H1 (cell line): ENCODE measurements around the gene ADGRV1. TPM values are rescaled to one million over a fixed set of nuclear protein-coding genes. Genes with fewer than 3 reads are reported as not detected.

Experiments
- CTCF ChIA-PET: fragments of 300-600 bp; sonication (Branson Sonifier 250); formaldehyde crosslinking; loops from one replicate; lab custom pipeline; 2021; ENCODE audit not compliant: partially characterized antibody; lab: Charles Lee
- POLR2A ChIA-PET: fragments of 300-600 bp; sonication (Branson Sonifier 250); formaldehyde crosslinking; loops from one replicate; lab custom pipeline; 2021; ENCODE audit warnings: inconsistent platforms; ENCODE audit not compliant: partially characterized antibody; lab: Charles Lee
- DNase-seq, 2 experiments: peaks; one replicate each; pipeline versions ENCODE4 v3.0.0 to v3.0.0-alpha.2; 2010 to 2022; ENCODE audit warnings: low spot score in 2 of 2, low read depth in 1 of 2, mixed read lengths in 1 of 2
- FAIRE-seq: peaks from 2 replicates; lab custom pipeline; 2011; peaks lifted over from hg19 to GRCh38; lab: Jason Lieb, UNC
- H2AFZ ChIP-seq: 2 replicates; pipeline ENCODE4 v1.8.1; 2012; ENCODE audit warnings: low read length, inconsistent platforms
- H2AK5ac ChIP-seq: 2 replicates; pipeline ENCODE4 v1.6.1; 2013; ENCODE audit warnings: low read depth, low read length
- H2BK120ac ChIP-seq: replicated peaks from 2 replicates; pipeline ENCODE3; 2013; ENCODE audit warnings: low read depth, low read length, inconsistent platforms
- H2BK12ac ChIP-seq: 2 replicates; pipeline ENCODE4 v1.6.1; 2013; ENCODE audit warnings: low read depth, low read length
- H2BK15ac ChIP-seq: 2 replicates; pipeline ENCODE4 v1.6.1; 2013; ENCODE audit warnings: low read length
- H2BK20ac ChIP-seq: 2 replicates; pipeline ENCODE4 v1.6.1; 2013; ENCODE audit warnings: low read length
- H2BK5ac ChIP-seq: 2 replicates; pipeline ENCODE4 v1.6.1; 2013; ENCODE audit warnings: low read depth, low read length
- H3K14ac ChIP-seq: 2 replicates; pipeline ENCODE4 v1.6.1; 2013; ENCODE audit warnings: inconsistent platforms; ENCODE audit not compliant: insufficient read length
- H3K18ac ChIP-seq: 2 replicates; pipeline ENCODE4 v1.6.1; 2013; ENCODE audit warnings: low read length; ENCODE audit errors: extremely low read depth
- H3K23ac ChIP-seq: 2 replicates; pipeline ENCODE4 v1.6.1; 2013; ENCODE audit warnings: inconsistent platforms; ENCODE audit not compliant: insufficient read length
- H3K23me2 ChIP-seq: 2 replicates; pipeline ENCODE4 v1.6.1; 2013; ENCODE audit warnings: low read depth, low read length
- H3K27ac ChIP-seq: 2 replicates; pipeline ENCODE4 v1.6.1; 2011; ENCODE audit warnings: low read depth, low read length, inconsistent platforms
- H3K27me3 ChIP-seq, 4 experiments: replicated peaks in 1 of 4; 1 replicate in 1 of 4; 2 replicates in 3 of 4; pipeline versions ENCODE4 v1.6.1 to v1.8.1; 2011 to 2013; ENCODE audit warnings: low read length in 3 of 4, mild to moderate bottlenecking in 3 of 4, inconsistent platforms in 2 of 4, mixed read lengths in 2 of 4, moderate library complexity in 1 of 4; ENCODE audit not compliant: control insufficient read depth in 3 of 4, insufficient read depth in 3 of 4; ENCODE audit errors: extremely low read depth in 1 of 4
- H3K36me3 ChIP-seq, 4 experiments: 2 replicates each; pipeline versions ENCODE4 v1.6.1 to v1.8.1; 2011 to 2013; ENCODE audit warnings: mild to moderate bottlenecking in 4 of 4, low read length in 3 of 4, moderate library complexity in 2 of 4, control low read depth in 1 of 4, inconsistent platforms in 1 of 4; ENCODE audit not compliant: insufficient read depth in 4 of 4, control insufficient read depth in 2 of 4
- H3K4ac ChIP-seq: replicated peaks from 2 replicates; pipeline ENCODE3; 2013; ENCODE audit warnings: low read length, low read depth, mixed read lengths, inconsistent platforms; ENCODE audit not compliant: insufficient read length
- H3K4me1 ChIP-seq, 4 experiments: replicated peaks in 1 of 4; 1 replicate in 1 of 4; 2 replicates in 3 of 4; pipeline versions ENCODE4 v1.6.1 to v1.8.1; 2011 to 2013; ENCODE audit warnings: low read length in 3 of 4, inconsistent platforms in 2 of 4, mixed read lengths in 1 of 4; ENCODE audit not compliant: insufficient read depth in 4 of 4, control insufficient read depth in 3 of 4
- H3K4me2 ChIP-seq, 2 experiments: 2 replicates each; pipeline versions ENCODE4 v1.6.1 to v1.8.1; 2011 to 2013; ENCODE audit warnings: low read depth in 2 of 2, low read length in 2 of 2, control low read depth in 1 of 2, inconsistent platforms in 1 of 2, mild to moderate bottlenecking in 1 of 2; ENCODE audit not compliant: insufficient read depth in 1 of 2
- H3K4me3 ChIP-seq, 4 experiments: fragments of 200-600, 300-600 bp in 1 of 4; sonication (generic), shearing (Covaris generic), sonication (Bioruptor Twin) in 1 of 4; 2 replicates each; pipeline versions ENCODE4 v1.5.1 to v1.8.1; 2011 to 2016; ENCODE audit warnings: low read length in 4 of 4, low read depth in 3 of 4, control low read depth in 2 of 4, inconsistent platforms in 2 of 4, mild to moderate bottlenecking in 2 of 4, mixed read lengths in 1 of 4, moderate library complexity in 1 of 4; ENCODE audit not compliant: insufficient read depth in 2 of 4; ENCODE audit errors: extremely low read depth in 1 of 4
- H3K56ac ChIP-seq: replicated peaks from 2 replicates; pipeline ENCODE3; 2013; ENCODE audit warnings: low read depth, mild to moderate bottlenecking, mixed read lengths, low read length, inconsistent platforms; ENCODE audit not compliant: insufficient read length
- H3K79me1 ChIP-seq: 2 replicates; pipeline ENCODE4 v1.6.1; 2013; ENCODE audit warnings: low read depth, low read length, control low read depth
- H3K79me2 ChIP-seq, 2 experiments: 2 replicates each; pipeline versions ENCODE4 v1.6.1 to v1.8.1; 2012 to 2013; ENCODE audit warnings: low read length in 2 of 2, mild to moderate bottlenecking in 2 of 2, inconsistent platforms in 1 of 2; ENCODE audit not compliant: insufficient read depth in 2 of 2, control insufficient read depth in 1 of 2
- H3K9ac ChIP-seq, 4 experiments: replicated peaks in 1 of 4; 1 replicate in 1 of 4; 2 replicates in 3 of 4; pipeline versions ENCODE4 v1.6.1 to v1.8.1; 2011 to 2013; ENCODE audit warnings: low read depth in 3 of 4, low read length in 3 of 4, control low read depth in 2 of 4, mild to moderate bottlenecking in 2 of 4, moderate library complexity in 2 of 4, inconsistent platforms in 1 of 4; ENCODE audit errors: extremely low read depth in 1 of 4
- H3K9me3 ChIP-seq, 2 experiments: 2 replicates each; pipeline versions ENCODE4 v1.6.1 to v1.8.1; 2012 to 2013; ENCODE audit warnings: mild to moderate bottlenecking in 2 of 2, moderate library complexity in 2 of 2, control low read depth in 1 of 2, inconsistent platforms in 1 of 2, low read depth in 1 of 2, low read length in 1 of 2, mixed read lengths in 1 of 2; ENCODE audit not compliant: insufficient read depth in 2 of 2
- H4K20me1 ChIP-seq, 2 experiments: replicated peaks in 1 of 2; 2 replicates each; pipeline versions ENCODE3 to v1.8.1; 2011 to 2013; ENCODE audit warnings: inconsistent platforms in 2 of 2, low read length in 2 of 2, mild to moderate bottlenecking in 1 of 2; ENCODE audit not compliant: insufficient read depth in 2 of 2, control insufficient read depth in 1 of 2
- H4K5ac ChIP-seq: 2 replicates; pipeline ENCODE4 v1.6.1; 2013; ENCODE audit warnings: low read length, low read depth, mixed read lengths, inconsistent platforms; ENCODE audit not compliant: insufficient read length
- H4K8ac ChIP-seq: 2 replicates; pipeline ENCODE4 v1.8.0; 2013; ENCODE audit warnings: mild to moderate bottlenecking, moderate library complexity, low read length, inconsistent platforms; ENCODE audit not compliant: insufficient read depth; ENCODE audit errors: extremely low read depth
- H4K91ac ChIP-seq: replicated peaks from 2 replicates; pipeline ENCODE3; 2013; ENCODE audit warnings: low read length, mixed read lengths, inconsistent platforms; ENCODE audit not compliant: insufficient read length
- ATF3 ChIP-seq: IDR thresholded peaks from 2 replicates; pipeline ENCODE4 v1.6.1; 2011; ENCODE audit warnings: low read depth, mild to moderate bottlenecking, low read length; ENCODE audit not compliant: insufficient read depth
- BACH1 ChIP-seq: IDR thresholded peaks from 2 replicates; pipeline ENCODE4 v1.6.1; 2012; ENCODE audit warnings: low read length, improper control_type of control experiment
- BRCA1 ChIP-seq: IDR thresholded peaks from 2 replicates; pipeline ENCODE4 v1.6.1; 2012; ENCODE audit warnings: low read depth, low read length, improper control_type of control experiment
- CEBPB ChIP-seq: IDR thresholded peaks from 2 replicates; pipeline ENCODE4 v1.6.1; 2012; ENCODE audit warnings: low read depth, low read length
- FOSL1 ChIP-seq: IDR thresholded peaks from 2 replicates; pipeline ENCODE4 v1.6.1; 2011; ENCODE audit warnings: mild to moderate bottlenecking, low read depth, low read length, moderate library complexity; ENCODE audit not compliant: insufficient read depth
- KDM1A ChIP-seq: fragments of 200-600, 300-600 bp; sonication (generic); IDR thresholded peaks from 2 replicates; pipeline ENCODE4 v1.7.1; 2016; ENCODE audit warnings: mild to moderate bottlenecking, low read length, borderline replicate concordance
- KDM4A ChIP-seq: IDR thresholded peaks from one replicate; pipeline ENCODE4 v1.7.1; 2012; ENCODE audit warnings: low read depth, mild to moderate bottlenecking, moderate library complexity, low read length, inconsistent platforms; ENCODE audit not compliant: severe bottlenecking
- NRF1 ChIP-seq: IDR thresholded peaks from 2 replicates; pipeline ENCODE4 v1.6.1; 2011; ENCODE audit warnings: mild to moderate bottlenecking, low read depth, low read length, improper control_type of control experiment
- RBBP5 ChIP-seq: IDR thresholded peaks from 2 replicates; pipeline ENCODE4 v1.7.1; 2012; ENCODE audit warnings: low read depth, mild to moderate bottlenecking, inconsistent platforms, low read length, moderate library complexity, borderline replicate concordance
- SAP30 ChIP-seq: fragments of 300-600 bp; sonication (generic); IDR thresholded peaks from 2 replicates; pipeline ENCODE4 v1.7.1; 2012; ENCODE audit warnings: low read length, moderate library complexity, mild to moderate bottlenecking, inconsistent platforms; ENCODE audit not compliant: insufficient read depth, insufficient replicate concordance
- SIN3A ChIP-seq, 2 experiments: IDR thresholded peaks in 1 of 2; conservative IDR thresholded peaks in 1 of 2; 2 replicates each; pipeline ENCODE4 v1.6.1; 2011 to 2012; ENCODE audit warnings: low read length in 2 of 2, improper control_type of control experiment in 1 of 2, low read depth in 1 of 2, mild to moderate bottlenecking in 1 of 2
- SIX5 ChIP-seq: IDR thresholded peaks from 2 replicates; pipeline ENCODE4 v1.6.1; 2011; ENCODE audit warnings: mild to moderate bottlenecking, low read depth, low read length
- SP4 ChIP-seq: IDR thresholded peaks from 2 replicates; pipeline ENCODE4 v1.6.1; 2012; ENCODE audit warnings: low read length, inconsistent platforms
- TAF1 ChIP-seq: IDR thresholded peaks from 2 replicates; pipeline ENCODE4 v1.6.1; 2011; ENCODE audit warnings: mild to moderate bottlenecking, low read depth, low read length
- WGBS, 2 experiments: shearing (Covaris generic) in 1 of 2; methylation state at CpG; one replicate each; pipeline versions ENCODE4 v1.1.6 to v1.1.7; 2013 to 2015; ENCODE audit warnings: low lambda C conversion rate in 2 of 2, mixed read lengths in 2 of 2, inconsistent platforms in 1 of 2, low coverage in 1 of 2, missing lambda C conversion rate in 1 of 2; ENCODE audit not compliant: insufficient replicate concordance in 2 of 2, insufficient coverage in 1 of 2, insufficient read length in 1 of 2; ENCODE audit errors: extremely low coverage in 1 of 2, missing lambda C conversion rate in 1 of 2; 5-methylcytosine and 5-hydroxymethylcytosine counted together
- polyA plus RNA-seq, 7 experiments: library from polyadenylated mRNA; depleted of rRNA in 3 of 7; stranded (reverse) in 5 of 7; unstranded in 2 of 7; fragments of >200 nt in 5 of 7; fragments of 200-250 nt in 2 of 7; gene quantifications; 1 replicate in 5 of 7; 2 replicates in 1 of 7; 4 replicates in 1 of 7; pipeline versions ENCODE4 v1.2.1 to v1.2.3, GENCODE V29; 2011 to 2013; ENCODE audit warnings: missing spikeins in 2 of 7, mixed read lengths in 2 of 7
- total RNA-seq: library from RNA; stranded (reverse); fragmentation: NEBNext Ultra II Directional; extraction: Animal tissue kit (Norgen Biotek cat#: 25700); gene quantifications from 2 replicates; pipeline ENCODE4 v1.2.1, GENCODE V29; 2021

ADGRV1 gene
- total and polyA plus RNA-seq, 2 of the 8 experiments (the other 6 are each of a cell fraction or from before 2014, with no cell fraction given), result 53.1 to 62.2 TPM

- FAIRE-seq, result peak; percentile 13
- TF ChIP-seq FOSL1, result no peak
- no peak for TF ChIP-seq NRF1
- TF ChIP-seq RBBP5, result no peak
- no peak for TF ChIP-seq SP4
- no peak for TF ChIP-seq ATF3
- no peak for TF ChIP-seq CEBPB
- TF ChIP-seq SIX5, result no peak
- TF ChIP-seq SIN3A (conservative IDR thresholded peaks at IDR 0.05 in 1 of 2, IDR thresholded peaks at IDR 0.05 in 1 of 2; ENCODE audit: low read depth in 1 of 2, low read length in 2 of 2), result no peak
- TF ChIP-seq TAF1, result no peak
- no peak for TF ChIP-seq SAP30
- no peak for TF ChIP-seq BRCA1
- no peak for TF ChIP-seq KDM1A
- no peak for TF ChIP-seq KDM4A
- TF ChIP-seq BACH1, result no peak
Observed at GRCh38 chr5:90696153-90696552, 137.6 kb downstream of the ADGRV1 start.

More at GRCh38 chr5:90696153-90696552, 137.6 kb downstream of the ADGRV1 start:
- Histone ChIP-seq H4K8ac (no peak overlapping the region), H3K4ac (no peak overlapping the region), H2AK5ac (no peak overlapping the region), H2AFZ (no peak overlapping the region), H3K4me3 (no peak overlapping the region), H2BK12ac (no peak overlapping the region), H3K27me3 (no peaks in the 10 kb centered on the region), H4K91ac (no peak overlapping the region), H3K18ac (no peak overlapping the region), H4K20me1 (peaks cover 0 to 3% of the 10 kb centered on the region in 2 experiments), H2BK15ac (no peak overlapping the region), H3K36me3 (peaks cover 0 to 57% (median 6%) of the 10 kb centered on the region in 4 experiments; a peak in 4 of 8 replicates), H3K4me2 (no peak overlapping the region), H3K27ac (no peak overlapping the region), H2BK120ac (no peak overlapping the region), H3K9me3 (no peaks in the 10 kb centered on the region), H3K56ac (no peak overlapping the region), H3K23ac (peak overlapping the region; percentile 3), H3K79me2 (no peaks in the 10 kb centered on the region), H4K5ac (no peak overlapping the region), H3K23me2 (no peaks in the 10 kb centered on the region), H2BK20ac (no peak overlapping the region), H2BK5ac (no peak overlapping the region), H3K14ac (no peak overlapping the region), H3K79me1 (no peaks in the 10 kb centered on the region), H3K4me1 (no peaks in the 10 kb centered on the region), H3K9ac (no peak overlapping the region)
- no peak for DNase-seq
- CTCF ChIA-PET, result interaction anchor here (1.4 to 1.8 kb wide), 3 partner anchors 7 to 262 kb away, joined by 3 to 6 read pairs (median 4); no protein-coding TSS in a partner anchor
- 80% methylated on average over 2 of the region's 2 CpGs; no CpG with 5 or more reads in 1 of the 2 experiments for WGBS, 2 experiments
- POLR2A ChIA-PET, result no interaction called here
